HepG2 (cell line): ENCODE data around the gene FHIT. TPM values are rescaled to one million over a fixed set of nuclear protein-coding genes. Genes with fewer than 3 reads are reported as not detected.

Experiments
- ATAC-seq: fragments of 200-7000 bp; cut with Tn5 transposase; 3 replicates; pipeline ENCODE4 v1.9.1; 2020; ENCODE audit warnings: mild to moderate bottlenecking, moderate library complexity
- BruUV-seq: library from RNA; stranded (reverse); fragments of 400-500 nt; replicated peaks from 2 replicates; lab custom pipeline; 2021; lab: Mats Ljungman, UMichigan
- CTCF ChIA-PET: fragments of 300-600 bp; formaldehyde crosslinking; extraction: SDS; loops from one replicate; lab custom pipeline; 2021; ENCODE audit warnings: low total read pairs, inconsistent platforms, low intra/inter-chr PET ratio; lab: Yijun Ruan, JAX
- POLR2A ChIA-PET: fragments of 350-600 bp; sonication (Branson Sonifier 250); formaldehyde crosslinking; loops from one replicate; lab custom pipeline; 2020; ENCODE audit warnings: antibody characterized with exemption, inconsistent platforms; lab: Yijun Ruan, JAX
- DNase-seq: peaks from one replicate; pipeline ENCODE4 v3.0.0-alpha.2; 2015; ENCODE audit warnings: low spot score
- FAIRE-seq: peaks from 3 replicates; lab custom pipeline; 2011; peaks lifted over from hg19 to GRCh38; lab: Jason Lieb, UNC
- H2AFZ ChIP-seq: one replicate; pipeline ENCODE4 v1.6.1; 2011; ENCODE audit warnings: low read length, inconsistent platforms
- H3K27ac ChIP-seq: fragments of 300-600 bp; 3 replicates; pipeline ENCODE4 v1.8.0; 2011; ENCODE audit warnings: mixed run types, mild to moderate bottlenecking, mixed read lengths, low read length, inconsistent platforms; ENCODE audit not compliant: insufficient read depth; ENCODE audit errors: extremely low read length
- H3K27me3 ChIP-seq, 2 experiments: fragments of 200-600 bp in 1 of 2; 2 replicates in 1 of 2; 3 replicates in 1 of 2; pipeline versions ENCODE4 v1.6.0 to v1.8.0; 2011; ENCODE audit warnings: low read length in 2 of 2, mild to moderate bottlenecking in 2 of 2, moderate library complexity in 2 of 2, inconsistent platforms in 1 of 2; ENCODE audit not compliant: insufficient read depth in 2 of 2, control insufficient read depth in 1 of 2
- H3K36me3 ChIP-seq, 2 experiments: fragments of 200-600 bp in 1 of 2; replicated peaks in 1 of 2; 2 replicates in 1 of 2; 3 replicates in 1 of 2; pipeline versions ENCODE4 v1.5.1 to v1.8.0; 2011; ENCODE audit warnings: low read length in 2 of 2, inconsistent platforms in 1 of 2; ENCODE audit not compliant: insufficient read depth in 2 of 2, control insufficient read depth in 1 of 2
- H3K4me1 ChIP-seq: 2 replicates; pipeline ENCODE4 v1.5.1; 2012; ENCODE audit warnings: low read length, inconsistent platforms; ENCODE audit not compliant: insufficient read depth
- H3K4me2 ChIP-seq: 2 replicates; pipeline ENCODE4 v1.6.0; 2011; ENCODE audit warnings: low read depth, low read length, inconsistent platforms
- H3K4me3 ChIP-seq, 3 experiments: fragments of 200-600 bp in 1 of 3; sonication (generic), shearing (Covaris generic) in 1 of 3; replicated peaks in 1 of 3; 2 replicates each; pipeline ENCODE4 v1.5.1; 2011 to 2016; ENCODE audit warnings: low read length in 3 of 3, inconsistent platforms in 2 of 3, low read depth in 2 of 3, mild to moderate bottlenecking in 2 of 3, control low read depth in 1 of 3, mixed read lengths in 1 of 3; ENCODE audit not compliant: insufficient read depth in 1 of 3
- H3K79me2 ChIP-seq: one replicate; pipeline ENCODE4 v1.6.1; 2011; ENCODE audit warnings: low read length, inconsistent platforms; ENCODE audit not compliant: insufficient read depth
- H3K9ac ChIP-seq: 2 replicates; pipeline ENCODE4 v1.6.0; 2011; ENCODE audit warnings: mild to moderate bottlenecking, low read depth, low read length, inconsistent platforms; ENCODE audit not compliant: insufficient read depth
- H3K9me3 ChIP-seq: 2 replicates; pipeline ENCODE4 v1.5.1; 2012; ENCODE audit warnings: mild to moderate bottlenecking, low read length
- H4K20me1 ChIP-seq: 2 replicates; pipeline ENCODE4 v1.6.0; 2011; ENCODE audit warnings: inconsistent platforms, mild to moderate bottlenecking, low read length, moderate library complexity; ENCODE audit not compliant: insufficient read depth
- AGO1 ChIP-seq: fragments of 200-400 bp; formaldehyde crosslinking; IDR thresholded peaks from 2 replicates; pipeline ENCODE4 v1.6.1; 2017; ENCODE audit warnings: mild to moderate bottlenecking, low read depth, low read length, moderate library complexity; ENCODE audit not compliant: poor library complexity, severe bottlenecking
- CREB1 ChIP-seq, 2 experiments: fragments of 450-650 bp in 1 of 2; IDR thresholded peaks; 2 replicates each; pipeline ENCODE4 v1.6.1; 2016 to 2017; ENCODE audit warnings: control low read depth in 1 of 2, mild to moderate bottlenecking in 1 of 2, missing compliant biosample characterization in 1 of 2, missing genetic modification characterization in 1 of 2
- CREM ChIP-seq, 2 experiments: sonication (generic) in 1 of 2; formaldehyde crosslinking in 1 of 2; IDR thresholded peaks; 2 replicates each; pipeline versions ENCODE4 v1.4.0 to v1.6.1; 2016 to 2020; ENCODE audit warnings: antibody characterized with exemption in 1 of 2, mild to moderate bottlenecking in 1 of 2, missing genetic modification reagents in 1 of 2
- GATAD2A ChIP-seq: IDR thresholded peaks from 2 replicates; pipeline ENCODE4 v1.6.1; 2016
- GFI1 ChIP-seq: sonication (generic); formaldehyde crosslinking; IDR thresholded peaks from 2 replicates; pipeline ENCODE4 v1.5.0; 2020; ENCODE audit warnings: missing genetic modification reagents, mild to moderate bottlenecking, borderline replicate concordance
- NFE2 ChIP-seq: sonication (generic); formaldehyde crosslinking; IDR thresholded peaks from 2 replicates; pipeline ENCODE4 v1.4.0; 2020; ENCODE audit warnings: missing genetic modification reagents
- NR2F6 ChIP-seq, 2 experiments: IDR thresholded peaks; 2 replicates each; pipeline ENCODE4 v1.6.1; 2016; ENCODE audit warnings: antibody characterized with exemption in 1 of 2, mild to moderate bottlenecking in 1 of 2
- SIN3A ChIP-seq: IDR thresholded peaks from 2 replicates; pipeline ENCODE4 v1.6.1; 2011; ENCODE audit warnings: low read depth, mild to moderate bottlenecking, control low read depth, low read length, borderline replicate concordance
- SMC3 ChIP-seq: IDR thresholded peaks from 2 replicates; pipeline ENCODE4 v1.6.1; 2011; ENCODE audit warnings: low read length, improper control_type of control experiment
- WGBS: methylation state at CpG from one replicate; pipeline ENCODE4 v1.1.6; 2017; ENCODE audit warnings: low lambda C conversion rate; 5-methylcytosine and 5-hydroxymethylcytosine counted together
- in situ Hi-C: cut with HindIII; loops from 2 replicates; pipeline ENCODE4 v1.10.0; 2017; ENCODE audit warnings: low pct_unique_long_range_greater_than_20kb; ENCODE audit not compliant: extremely low pct_ligation_motif_present
- intact Hi-C: fragments of 100-400 bp; cut with micrococcal nuclease; formaldehyde crosslinking; loops from one replicate; pipeline ENCODE4 v1.10.0; 2022; ENCODE audit not compliant: unreplicated experiment
- polyA plus RNA-seq, 8 experiments: library from polyadenylated mRNA; depleted of rRNA in 3 of 8; stranded (reverse) in 7 of 8; unstranded in 1 of 8; fragments of >200 nt; fragmentation: Illumina TruSeq in 4 of 8; extraction: Trizol in 4 of 8; gene quantifications; 2 replicates each; pipeline versions ENCODE4 v1.2.1 to v1.2.3, GENCODE V29; 2011 to 2016; ENCODE audit warnings: low read depth in 4 of 8, missing spikeins in 1 of 8, mixed read lengths in 1 of 8; ENCODE audit not compliant: insufficient read depth in 1 of 8
- total RNA-seq, 5 experiments: library from RNA; depleted of rRNA; stranded (reverse); fragments of >200 nt; fragmentation: Illumina TruSeq; extraction: Trizol; gene quantifications; 2 replicates each; pipeline ENCODE4 v1.2.3, GENCODE V29; 2016; ENCODE audit warnings: low read depth in 1 of 5
- TF ChIP-seq, protein P1 (sequence below): sonication (generic); formaldehyde crosslinking; IDR thresholded peaks from 2 replicates; pipeline ENCODE4 v1.4.0; 2020; ENCODE audit warnings: low read depth, mild to moderate bottlenecking, missing genetic modification reagents
- TF ChIP-seq, protein P2 (sequence below): sonication (generic); formaldehyde crosslinking; IDR thresholded peaks from 2 replicates; pipeline ENCODE4 v1.4.0; 2020; ENCODE audit warnings: missing genetic modification reagents, borderline replicate concordance
- TF ChIP-seq, protein P3 (sequence below): sonication (generic); formaldehyde crosslinking; IDR thresholded peaks from 2 replicates; pipeline ENCODE4 v1.4.0; 2020; ENCODE audit warnings: mild to moderate bottlenecking, missing genetic modification reagents
- TF ChIP-seq, protein P4 (sequence below): sonication (generic); formaldehyde crosslinking; IDR thresholded peaks from 2 replicates; pipeline ENCODE4 v1.4.0; 2020; ENCODE audit warnings: missing genetic modification reagents
- TF ChIP-seq, protein P5 (sequence below): conservative IDR thresholded peaks from 2 replicates; pipeline ENCODE4 v1.6.1; 2018; ENCODE audit warnings: missing genetic modification reagents

The FHIT gene
- total and polyA plus RNA-seq, 2 of the 13 experiments (the other 11 are each of a cell fraction or from before 2014, with no cell fraction given), result 4.0 to 4.6 TPM

DNA sequence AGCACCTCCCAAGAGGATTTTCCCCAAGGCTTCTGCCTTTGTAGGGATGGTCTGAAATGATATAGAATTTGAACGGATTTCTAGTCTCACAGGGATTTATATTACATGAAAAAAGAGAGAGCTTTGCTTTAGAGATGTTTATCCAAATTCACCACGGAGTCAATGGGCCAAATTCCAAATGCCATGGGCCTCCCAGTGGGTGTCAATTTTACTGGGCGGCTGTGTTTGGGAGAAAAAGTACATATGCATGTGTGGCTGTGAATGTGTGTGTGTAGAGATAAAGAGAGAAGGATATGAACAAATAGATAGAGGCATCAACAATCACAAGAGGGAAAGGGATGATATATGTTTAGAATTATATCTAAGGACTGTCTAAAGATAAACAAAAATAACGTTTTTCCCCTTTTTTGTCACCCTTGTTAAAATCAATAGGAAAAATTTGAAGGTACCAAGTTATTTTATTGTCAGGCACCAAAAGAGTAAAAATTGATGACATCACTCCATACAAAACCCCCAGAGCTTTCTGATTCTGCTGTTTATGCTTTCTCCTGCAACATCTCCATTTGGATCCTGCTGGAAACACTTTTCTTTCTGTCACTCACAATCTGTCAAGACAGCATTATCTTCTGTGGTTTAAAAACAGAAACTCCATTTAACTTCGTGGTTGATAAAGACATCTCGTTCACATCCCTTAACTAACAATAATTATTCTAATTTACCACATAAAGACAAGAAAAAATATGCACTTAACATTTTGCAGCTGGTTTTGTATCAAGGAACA is 160.7 kb downstream of the FHIT start:
- ATAC-seq (no peak), FAIRE-seq (no peak), DNase-seq (no peak)
- intact Hi-C loops (no loop called here), in situ Hi-C loops (no loop called here)
- Histone ChIP-seq H4K20me1 (no peaks in the 10 kb centered on the region), H3K79me2 (no peaks in the 10 kb centered on the region), H3K4me1 (0 out of 2 replicates have a peak, but pooled peaks cover 6% of the 10 kb centered on the region), H2AFZ (no peak overlapping the region), H3K4me3 (no peak overlapping the region), H3K9me3 (no peaks in the 10 kb centered on the region), H3K4me2 (no peak overlapping the region), H3K36me3 (no peaks in the 10 kb centered on the region), H3K27me3 (no peaks in the 10 kb centered on the region), H3K9ac (no peak overlapping the region), H3K27ac (no peak overlapping the region)
- ChIA-PET POLR2A (no interaction called here), CTCF (no interaction called here)
- no TSS peak for BruUV-seq
- 64% methylated on average over 6 of the region's 6 CpGs for WGBS
- TF ChIP-seq SIN3A (no peak), NFE2 (no peak), NR2F6 (IDR thresholded peaks at IDR 0.05) (no peak), NR2F6 (CRISPR knock-in tag; IDR thresholded peaks at IDR 0.05) (no peak), GFI1 (CRISPR knock-in tag) (no peak), CREM (IDR thresholded peaks at IDR 0.05) (no peak), CREM (CRISPR knock-in tag; IDR thresholded peaks at IDR 0.05) (no peak), CREB1 (IDR thresholded peaks at IDR 0.05) (0 out of 2 replicates have a peak, but pooled peaks have one; percentile 17), CREB1 (CRISPR knock-in tag; IDR thresholded peaks at IDR 0.05) (no peak), GATAD2A (CRISPR knock-in tag) (no peak), AGO1 (no peak), SMC3 (no peak)
- TF ChIP-seq, protein P1, sequence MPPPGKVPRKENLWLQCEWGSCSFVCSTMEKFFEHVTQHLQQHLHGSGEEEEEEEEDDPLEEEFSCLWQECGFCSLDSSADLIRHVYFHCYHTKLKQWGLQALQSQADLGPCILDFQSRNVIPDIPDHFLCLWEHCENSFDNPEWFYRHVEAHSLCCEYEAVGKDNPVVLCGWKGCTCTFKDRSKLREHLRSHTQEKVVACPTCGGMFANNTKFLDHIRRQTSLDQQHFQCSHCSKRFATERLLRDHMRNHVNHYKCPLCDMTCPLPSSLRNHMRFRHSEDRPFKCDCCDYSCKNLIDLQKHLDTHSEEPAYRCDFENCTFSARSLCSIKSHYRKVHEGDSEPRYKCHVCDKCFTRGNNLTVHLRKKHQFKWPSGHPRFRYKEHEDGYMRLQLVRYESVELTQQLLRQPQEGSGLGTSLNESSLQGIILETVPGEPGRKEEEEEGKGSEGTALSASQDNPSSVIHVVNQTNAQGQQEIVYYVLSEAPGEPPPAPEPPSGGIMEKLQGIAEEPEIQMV (CRISPR knock-in tag), result no peak
- TF ChIP-seq, protein P2, sequence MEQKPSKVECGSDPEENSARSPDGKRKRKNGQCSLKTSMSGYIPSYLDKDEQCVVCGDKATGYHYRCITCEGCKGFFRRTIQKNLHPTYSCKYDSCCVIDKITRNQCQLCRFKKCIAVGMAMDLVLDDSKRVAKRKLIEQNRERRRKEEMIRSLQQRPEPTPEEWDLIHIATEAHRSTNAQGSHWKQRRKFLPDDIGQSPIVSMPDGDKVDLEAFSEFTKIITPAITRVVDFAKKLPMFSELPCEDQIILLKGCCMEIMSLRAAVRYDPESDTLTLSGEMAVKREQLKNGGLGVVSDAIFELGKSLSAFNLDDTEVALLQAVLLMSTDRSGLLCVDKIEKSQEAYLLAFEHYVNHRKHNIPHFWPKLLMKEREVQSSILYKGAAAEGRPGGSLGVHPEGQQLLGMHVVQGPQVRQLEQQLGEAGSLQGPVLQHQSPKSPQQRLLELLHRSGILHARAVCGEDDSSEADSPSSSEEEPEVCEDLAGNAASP (CRISPR knock-in tag), result no peak
- TF ChIP-seq, protein P3, sequence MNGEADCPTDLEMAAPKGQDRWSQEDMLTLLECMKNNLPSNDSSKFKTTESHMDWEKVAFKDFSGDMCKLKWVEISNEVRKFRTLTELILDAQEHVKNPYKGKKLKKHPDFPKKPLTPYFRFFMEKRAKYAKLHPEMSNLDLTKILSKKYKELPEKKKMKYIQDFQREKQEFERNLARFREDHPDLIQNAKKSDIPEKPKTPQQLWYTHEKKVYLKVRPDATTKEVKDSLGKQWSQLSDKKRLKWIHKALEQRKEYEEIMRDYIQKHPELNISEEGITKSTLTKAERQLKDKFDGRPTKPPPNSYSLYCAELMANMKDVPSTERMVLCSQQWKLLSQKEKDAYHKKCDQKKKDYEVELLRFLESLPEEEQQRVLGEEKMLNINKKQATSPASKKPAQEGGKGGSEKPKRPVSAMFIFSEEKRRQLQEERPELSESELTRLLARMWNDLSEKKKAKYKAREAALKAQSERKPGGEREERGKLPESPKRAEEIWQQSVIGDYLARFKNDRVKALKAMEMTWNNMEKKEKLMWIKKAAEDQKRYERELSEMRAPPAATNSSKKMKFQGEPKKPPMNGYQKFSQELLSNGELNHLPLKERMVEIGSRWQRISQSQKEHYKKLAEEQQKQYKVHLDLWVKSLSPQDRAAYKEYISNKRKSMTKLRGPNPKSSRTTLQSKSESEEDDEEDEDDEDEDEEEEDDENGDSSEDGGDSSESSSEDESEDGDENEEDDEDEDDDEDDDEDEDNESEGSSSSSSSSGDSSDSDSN (CRISPR knock-in tag), result no peak
- TF ChIP-seq, protein P4, sequence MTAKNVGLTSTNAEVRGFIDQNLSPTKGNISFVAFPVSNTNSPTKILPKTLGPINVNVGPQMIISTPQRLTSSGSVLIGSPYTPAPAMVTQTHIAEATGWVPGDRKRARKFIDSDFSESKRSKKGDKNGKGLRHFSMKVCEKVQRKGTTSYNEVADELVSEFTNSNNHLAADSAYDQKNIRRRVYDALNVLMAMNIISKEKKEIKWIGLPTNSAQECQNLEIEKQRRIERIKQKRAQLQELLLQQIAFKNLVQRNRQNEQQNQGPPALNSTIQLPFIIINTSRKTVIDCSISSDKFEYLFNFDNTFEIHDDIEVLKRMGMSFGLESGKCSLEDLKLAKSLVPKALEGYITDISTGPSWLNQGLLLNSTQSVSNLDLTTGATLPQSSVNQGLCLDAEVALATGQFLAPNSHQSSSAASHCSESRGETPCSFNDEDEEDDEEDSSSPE (CRISPR knock-in tag), result no peak
- TF ChIP-seq, protein P5, sequence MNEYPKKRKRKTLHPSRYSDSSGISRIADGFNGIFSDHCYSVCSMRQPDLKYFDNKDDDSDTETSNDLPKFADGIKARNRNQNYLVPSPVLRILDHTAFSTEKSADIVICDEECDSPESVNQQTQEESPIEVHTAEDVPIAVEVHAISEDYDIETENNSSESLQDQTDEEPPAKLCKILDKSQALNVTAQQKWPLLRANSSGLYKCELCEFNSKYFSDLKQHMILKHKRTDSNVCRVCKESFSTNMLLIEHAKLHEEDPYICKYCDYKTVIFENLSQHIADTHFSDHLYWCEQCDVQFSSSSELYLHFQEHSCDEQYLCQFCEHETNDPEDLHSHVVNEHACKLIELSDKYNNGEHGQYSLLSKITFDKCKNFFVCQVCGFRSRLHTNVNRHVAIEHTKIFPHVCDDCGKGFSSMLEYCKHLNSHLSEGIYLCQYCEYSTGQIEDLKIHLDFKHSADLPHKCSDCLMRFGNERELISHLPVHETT (CRISPR knock-in tag), result no peak
